HG03432 (cell line): Measurements from ENCODE around the gene TPMT.

Experiments used
- ATAC-seq: cut with Tn5 transposase; IDR thresholded peaks from one replicate; pipeline ENCODE4 v1.9.1; 2021; ENCODE audit warnings: mild to moderate bottlenecking, moderate library complexity; ENCODE audit not compliant: unreplicated experiment

TPMT gene

DNA sequence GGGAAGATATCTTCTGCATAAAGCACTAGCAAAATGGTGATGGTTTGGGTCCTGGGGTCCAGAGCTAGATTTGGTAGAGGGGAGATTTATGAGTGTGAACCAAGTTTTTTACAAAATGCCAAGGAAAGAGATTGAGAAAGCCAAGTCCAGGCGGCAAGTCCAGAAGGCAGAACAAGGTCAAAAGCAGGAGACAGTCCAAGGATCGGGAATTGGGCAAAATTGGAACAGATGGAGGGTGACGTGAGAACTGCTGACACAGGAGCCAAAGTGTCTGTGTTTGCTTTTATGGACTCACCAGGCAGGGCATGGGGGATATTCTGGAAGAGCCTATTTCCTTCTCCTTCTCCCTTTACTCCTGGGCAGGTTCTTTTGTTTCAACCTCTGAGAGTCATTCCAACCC lies 36.5 kb downstream of the TPMT start:
- no peak for ATAC-seq

DNA sequence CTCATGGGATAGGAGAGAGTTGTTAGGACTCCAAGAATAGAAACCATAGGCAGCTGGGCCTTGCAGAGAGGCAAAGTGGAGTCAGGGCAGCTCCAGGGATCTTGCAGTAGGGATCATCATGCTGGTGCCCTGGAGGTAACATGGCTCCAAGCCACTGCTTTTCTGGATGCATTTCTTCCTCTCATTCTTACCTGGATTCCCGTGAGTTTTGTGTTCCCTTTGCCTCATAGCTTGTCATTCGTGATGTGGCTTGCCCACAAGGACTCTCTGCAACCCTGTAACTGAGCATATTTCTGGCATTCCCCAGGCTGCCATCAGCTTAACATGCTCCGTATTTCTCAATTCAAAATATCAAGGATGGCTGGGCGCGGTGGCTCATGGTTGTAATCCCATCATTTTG lies 37.7 kb downstream of the TPMT start:
- ATAC-seq = no peak

DNA sequence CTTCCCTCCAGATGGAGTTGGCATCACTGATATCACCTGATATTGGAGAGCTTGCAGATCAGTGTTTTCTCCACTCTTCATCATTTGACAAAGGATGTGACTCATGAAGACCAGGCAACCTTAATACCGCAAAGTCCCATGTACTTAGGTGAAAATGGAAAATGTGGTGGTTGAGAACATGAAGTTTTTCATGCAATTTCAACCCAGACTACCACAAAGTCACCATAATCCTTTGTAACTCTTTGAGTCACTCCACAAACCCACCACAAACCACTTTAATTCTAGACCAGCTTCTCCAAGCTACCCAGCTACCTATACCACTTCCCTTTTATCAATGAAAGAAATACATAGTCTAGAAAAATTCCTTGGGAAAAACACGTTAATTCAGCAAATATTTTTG lies 39.5 kb downstream of the TPMT start:
- no peak for ATAC-seq

DNA sequence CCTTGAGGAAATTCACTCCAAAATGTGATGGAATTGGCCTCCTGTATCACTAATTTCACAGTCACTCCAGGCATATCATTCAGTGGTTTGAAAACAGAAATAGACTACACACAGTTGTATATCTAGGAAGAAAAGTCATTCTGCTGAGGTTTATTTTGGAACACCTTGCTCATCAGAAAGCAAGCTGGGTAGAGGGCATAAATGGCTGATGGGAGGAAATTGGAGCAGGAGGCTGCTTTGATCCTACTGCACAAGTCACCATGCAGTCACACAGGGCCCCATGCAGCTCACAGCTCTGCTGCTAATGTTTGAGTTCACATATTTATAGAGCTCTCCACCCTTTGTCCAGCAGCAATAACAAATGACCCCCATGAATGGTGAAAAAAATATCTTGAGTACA lies 44.7 kb downstream of the TPMT start:
- no peak for ATAC-seq

DNA sequence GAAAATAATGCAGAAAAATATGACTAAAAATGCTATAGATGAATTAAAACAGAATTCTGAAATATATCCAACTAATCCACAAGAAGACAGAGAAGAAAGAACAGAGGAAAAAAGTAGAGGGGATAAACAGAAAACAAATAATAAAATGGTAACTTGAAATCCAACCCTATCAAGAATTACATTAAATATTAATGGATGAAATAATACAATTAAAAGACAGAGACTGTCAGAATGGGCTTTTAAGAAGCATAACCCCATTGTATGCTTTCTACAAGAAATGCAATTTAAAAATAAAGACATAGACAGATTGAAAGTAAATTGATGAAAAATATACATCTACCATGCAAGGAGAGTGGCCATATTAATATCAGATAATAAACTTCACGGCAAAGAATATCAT lies 47.8 kb downstream of the TPMT start:
- ATAC-seq = no peak

DNA sequence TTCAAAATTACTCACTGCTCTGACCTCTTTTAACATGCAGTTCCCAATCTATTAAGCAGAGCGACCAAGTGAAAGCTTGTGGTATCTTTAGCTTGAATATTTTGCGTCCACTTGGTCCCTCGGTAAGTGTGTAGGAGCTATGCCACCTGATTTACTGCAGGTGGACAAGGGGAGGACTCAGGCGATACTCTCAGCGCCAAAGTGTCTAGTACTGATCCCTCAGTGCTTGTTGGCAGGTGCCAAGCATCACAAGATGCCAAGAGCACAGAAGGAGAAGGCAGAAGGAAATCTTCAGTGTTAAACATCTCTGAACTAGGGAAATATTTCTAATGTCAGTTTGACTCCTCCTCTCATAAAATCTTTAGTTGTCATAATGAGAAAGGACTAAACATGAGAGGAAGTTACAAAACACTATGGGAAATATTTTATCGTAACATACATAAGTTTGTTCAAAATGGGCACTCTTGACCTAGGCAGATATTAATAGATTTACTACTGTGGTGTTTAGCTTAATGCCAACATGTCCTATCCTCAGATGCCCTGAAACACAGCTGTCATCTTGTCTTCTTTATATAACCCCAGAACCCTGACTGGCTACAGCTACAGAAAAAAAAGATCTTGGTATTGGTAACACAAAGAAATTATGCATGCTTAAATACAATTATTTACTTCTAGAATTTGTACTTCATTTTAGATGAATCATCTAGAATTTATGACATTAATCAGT lies 51.9 kb downstream of the TPMT start:
- no peak for ATAC-seq

DNA sequence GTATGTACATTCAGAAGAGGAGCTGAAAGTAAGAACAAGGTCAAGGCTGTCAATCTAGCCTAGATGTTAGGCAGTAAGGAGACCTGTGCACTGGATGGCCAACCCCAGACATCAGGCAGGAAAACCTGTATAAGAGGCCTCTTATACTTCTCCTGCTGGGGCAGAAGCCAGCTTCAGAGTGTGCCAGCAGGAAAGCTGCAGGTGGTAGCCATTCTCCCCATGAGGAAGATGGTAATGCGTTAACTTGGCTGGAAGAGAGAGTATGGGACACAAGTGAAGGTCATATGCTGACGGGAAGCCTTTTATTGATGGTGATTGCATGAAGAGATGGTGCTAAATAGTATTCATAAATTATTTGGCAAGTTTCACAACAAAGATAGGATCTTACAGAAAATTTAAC lies 53.0 kb downstream of the TPMT start:
- ATAC-seq = no peak

DNA sequence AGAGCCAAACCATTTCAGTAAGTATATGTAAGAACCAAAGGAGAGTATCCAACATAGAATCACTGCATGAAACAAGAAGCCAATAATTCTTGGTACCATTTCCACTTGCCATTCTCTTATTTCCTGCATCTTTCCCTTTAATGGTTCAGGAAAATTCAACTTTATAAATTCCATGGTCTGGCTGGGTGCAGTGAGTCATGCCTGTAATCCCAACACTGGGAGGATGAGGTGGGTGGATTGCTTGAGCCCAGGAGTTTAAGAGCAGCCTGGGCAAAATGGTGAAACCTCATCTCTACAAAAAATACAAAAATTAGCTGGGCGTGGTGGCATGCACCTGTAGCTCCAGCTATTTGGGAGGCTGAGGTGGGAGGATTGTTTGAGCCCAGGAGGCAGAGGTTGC lies 53.6 kb downstream of the TPMT start:
- ATAC-seq = no peak

DNA sequence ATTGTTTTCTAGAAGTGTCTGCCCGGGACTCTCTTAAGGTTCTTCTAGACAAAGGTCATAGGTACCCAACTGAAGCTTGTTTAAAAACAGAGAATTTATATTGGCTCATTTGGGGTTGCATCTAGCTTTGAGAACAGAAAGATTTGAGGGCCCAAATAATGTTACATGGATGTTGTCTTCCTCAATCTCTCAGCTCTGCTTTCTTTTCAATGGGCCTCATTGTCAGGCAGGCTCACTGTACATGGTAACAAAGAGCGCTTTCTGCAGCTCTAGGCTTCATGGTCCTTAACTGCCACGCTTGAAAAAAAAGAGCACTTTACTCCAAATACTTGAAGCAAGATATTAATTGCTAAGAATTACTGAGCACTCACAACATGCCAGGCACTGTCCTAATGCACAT lies 54.6 kb downstream of the TPMT start:
- no peak for ATAC-seq

DNA sequence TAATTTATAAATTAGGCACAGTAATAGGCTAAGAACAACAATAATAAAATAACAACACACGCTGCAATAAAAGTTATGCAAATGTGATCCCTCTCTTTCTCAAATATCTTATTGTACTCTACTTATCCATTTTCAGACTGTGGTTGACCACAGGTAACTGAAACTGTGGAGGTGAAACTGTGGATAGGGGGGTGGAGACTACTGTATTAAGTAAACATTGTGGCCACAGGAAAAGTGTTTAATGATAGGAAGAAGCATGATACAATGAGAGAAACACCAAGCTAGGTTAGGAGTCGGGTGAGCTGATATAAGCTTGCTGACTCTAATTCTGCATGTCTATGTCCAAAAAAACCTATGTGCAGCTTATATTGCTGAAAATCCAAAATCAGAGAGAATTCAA lies 55.4 kb downstream of the TPMT start:
- no peak for ATAC-seq

DNA sequence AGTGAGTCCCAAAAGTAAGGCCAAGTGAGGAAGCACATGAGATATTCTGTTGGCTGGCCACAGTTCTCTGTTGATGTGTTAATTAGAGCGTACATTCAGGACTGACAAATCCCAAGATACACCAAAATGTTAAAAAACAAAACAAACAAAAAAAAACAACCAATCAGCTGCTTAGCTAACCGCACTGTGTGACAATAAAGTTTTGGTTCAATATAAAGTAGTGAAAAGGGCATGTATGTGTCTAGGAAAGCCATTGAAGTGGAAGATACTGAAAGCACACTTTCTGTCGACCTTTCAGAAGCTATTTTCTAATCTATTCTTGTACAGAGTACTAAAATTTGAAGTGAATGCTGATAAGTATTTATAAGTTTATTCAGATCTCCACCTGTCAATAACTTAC lies 58.5 kb downstream of the TPMT start:
- no peak for ATAC-seq

DNA sequence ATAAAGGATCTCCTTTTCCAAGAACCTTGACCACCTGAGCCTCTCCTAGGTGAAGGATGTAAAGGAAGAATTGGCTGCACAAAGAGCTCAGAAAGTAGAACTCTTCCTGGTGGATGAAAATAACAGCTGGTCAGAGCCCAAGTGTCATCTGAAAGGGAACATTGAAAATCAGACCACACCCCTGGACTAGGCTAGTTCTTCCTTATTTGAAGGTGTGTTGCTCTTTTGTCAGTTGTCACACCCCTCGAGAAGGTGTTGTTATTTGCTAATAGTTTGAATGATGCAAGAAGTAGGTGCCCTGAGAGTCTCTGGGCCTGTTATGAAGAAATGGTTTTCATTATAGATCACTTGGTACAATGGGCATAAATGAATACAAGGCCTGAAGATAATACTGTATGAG lies 63.5 kb downstream of the TPMT start:
- ATAC-seq = no peak

DNA sequence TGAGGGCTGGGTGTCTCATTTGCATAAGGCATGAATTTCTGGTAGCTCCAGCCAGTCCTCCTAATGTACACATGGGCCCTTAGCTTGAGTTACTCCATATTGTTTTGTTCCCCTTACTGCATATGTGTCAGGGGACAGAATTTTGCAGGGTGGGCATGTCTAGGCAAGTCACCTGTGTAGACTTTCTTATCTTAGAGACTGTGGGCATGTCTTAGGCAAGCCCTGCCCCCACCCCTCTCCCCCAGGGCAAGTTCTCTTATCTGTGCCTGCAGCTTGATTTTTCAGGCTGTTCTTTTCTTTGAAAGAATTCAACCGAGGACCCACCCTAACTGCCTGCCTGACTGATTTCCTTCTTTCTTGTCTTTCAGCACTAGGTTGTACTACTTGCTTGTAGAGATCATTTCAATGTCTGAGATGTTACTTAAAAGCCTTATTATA lies 64.5 kb downstream of the TPMT start:
- ATAC-seq = no peak

DNA sequence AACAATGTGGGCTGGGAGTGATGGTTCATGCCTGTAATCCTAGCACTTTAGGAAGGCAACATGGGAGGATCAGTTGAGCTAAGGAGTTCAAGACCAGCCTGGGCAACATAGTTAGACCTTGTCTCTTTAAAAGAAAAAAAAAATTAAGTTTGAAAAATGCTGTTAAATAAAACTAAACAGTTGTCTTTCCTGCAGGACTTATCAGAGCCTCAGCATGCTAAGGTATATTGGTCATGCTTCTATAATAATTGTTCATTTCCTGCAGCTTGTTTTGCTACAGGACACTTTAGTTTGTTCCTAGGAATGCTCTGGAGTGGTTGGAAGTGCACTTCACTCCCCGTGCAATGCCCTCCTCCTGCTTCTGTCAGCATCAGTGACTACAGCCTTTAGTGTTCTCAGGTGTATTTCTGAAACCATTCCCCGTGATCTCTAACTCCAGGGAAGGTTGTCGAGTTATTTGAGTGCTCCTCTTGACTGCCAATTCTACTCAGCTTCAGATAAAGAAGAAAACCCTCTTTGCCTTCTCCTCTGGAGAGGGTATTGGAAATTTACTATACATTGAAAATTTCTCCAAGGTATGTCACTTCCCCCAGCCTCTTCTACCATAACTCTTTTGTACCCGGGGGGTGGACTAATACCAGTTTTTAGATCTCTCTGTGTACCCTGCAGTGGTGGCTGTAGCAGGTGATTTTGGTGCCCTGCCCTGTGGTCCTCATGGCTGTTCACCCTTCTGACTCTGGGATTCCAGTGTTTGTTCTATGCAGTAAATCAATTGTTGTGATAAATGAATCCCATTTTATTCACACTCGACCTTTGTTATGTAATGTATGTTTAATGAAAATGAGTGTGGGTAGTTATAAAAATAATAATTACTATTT lies 66.2 kb downstream of the TPMT start:
- no peak for ATAC-seq

DNA sequence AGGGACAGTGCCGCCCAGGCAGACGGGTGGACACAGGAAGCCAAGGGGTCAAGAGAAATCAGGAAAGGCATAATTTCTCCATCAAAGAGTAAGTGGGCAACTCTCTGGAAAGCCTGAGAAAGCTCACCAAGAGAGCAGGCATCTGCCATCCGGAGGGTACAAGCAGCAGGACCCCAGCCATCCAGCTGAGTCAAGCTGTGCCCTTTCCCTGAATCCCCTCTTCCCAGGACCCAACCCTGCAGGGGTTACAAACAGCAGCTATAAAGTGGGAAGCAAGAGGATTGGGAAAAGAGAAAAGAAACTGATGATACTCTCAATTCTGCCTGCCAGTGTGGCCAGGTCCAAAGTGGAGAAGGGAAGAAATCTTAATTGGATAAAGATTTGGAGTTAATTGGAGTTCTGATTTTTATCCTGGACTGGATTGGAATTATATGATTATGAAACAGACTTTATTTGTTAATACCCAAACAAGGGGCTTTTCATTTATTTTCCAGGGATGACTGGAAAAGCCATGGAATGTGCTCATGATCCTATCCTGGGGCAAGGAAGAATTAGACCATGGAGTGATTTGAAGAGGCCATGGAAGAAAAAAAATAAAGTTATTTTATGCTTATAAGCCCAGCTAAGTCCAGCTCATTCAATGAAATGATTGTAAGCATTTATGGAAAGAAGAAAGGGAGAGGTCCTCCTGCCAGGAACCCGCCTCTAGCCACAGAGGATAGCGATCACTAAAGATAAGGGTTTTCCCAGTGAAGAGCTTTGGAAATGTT lies 67.3 kb downstream of the TPMT start:
- ATAC-seq = no peak

DNA sequence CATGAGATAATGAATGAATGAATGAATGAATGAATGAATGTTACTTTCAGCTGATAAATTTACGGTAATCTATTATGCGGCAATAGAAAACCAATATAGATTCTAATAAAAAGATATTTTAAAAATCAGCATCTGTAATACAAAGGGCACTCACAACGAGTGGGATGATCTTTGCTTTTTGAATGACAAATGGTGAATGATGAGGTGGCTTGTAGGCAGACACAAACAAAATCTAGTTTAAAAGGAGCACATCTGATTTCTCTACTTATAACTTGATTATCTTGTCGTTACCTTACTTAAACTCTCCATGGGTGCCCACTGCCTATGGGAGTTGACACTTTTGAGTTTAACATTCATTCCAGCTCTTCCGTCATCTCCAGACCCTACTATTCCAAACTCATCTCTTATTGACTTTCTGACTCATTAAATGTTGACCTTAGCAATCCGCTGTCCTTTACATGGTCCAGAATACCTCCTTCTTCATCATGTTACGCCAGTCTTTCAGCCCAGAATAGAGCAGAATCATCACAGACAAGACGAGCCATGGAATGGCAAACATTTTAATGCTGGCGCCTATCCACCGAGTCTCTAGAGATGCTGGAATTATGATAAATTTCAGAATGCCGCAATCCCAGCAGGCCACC lies 73.7 kb downstream of the TPMT start:
- no peak for ATAC-seq

DNA sequence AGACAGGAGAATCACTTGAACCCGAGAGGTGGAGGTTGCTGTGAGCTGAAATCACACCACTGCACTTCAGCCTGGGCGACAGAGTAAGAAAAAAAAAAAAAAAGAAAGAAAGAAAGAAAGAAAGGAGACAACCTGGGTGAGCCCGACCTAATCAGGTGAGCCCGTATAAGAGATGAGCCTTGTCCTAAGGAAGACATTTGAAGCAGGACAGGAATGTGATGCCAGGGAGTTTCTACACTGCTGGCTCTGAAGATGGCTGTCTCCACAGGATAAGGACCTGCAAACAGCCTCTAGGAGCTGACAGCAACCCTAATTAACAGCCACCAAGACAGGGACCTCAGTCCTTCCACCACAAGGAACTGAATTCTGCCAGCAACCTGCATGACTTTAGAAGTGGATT lies 74.3 kb downstream of the TPMT start:
- ATAC-seq = no peak

DNA sequence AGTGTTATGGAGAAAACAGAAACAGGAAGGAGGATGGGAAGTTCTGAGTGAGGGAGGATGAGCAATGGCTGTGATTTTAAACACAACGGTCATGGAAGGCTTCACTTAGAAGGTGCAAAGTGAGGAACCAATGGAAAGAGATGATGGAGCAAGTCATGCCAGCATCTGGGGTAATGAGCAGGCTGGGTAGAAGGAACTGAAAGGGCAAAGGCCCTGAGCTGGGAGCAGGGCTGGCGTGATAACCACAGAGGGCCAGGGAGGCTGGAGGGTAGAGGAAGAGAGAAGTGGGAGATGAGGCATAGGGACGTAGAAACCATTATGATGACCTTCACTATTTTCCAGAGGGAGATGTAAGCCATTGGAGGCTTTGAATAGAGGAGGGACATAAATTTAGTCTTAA lies 76.0 kb downstream of the TPMT start:
- ATAC-seq = no peak
